EH (cell line): ENCODE results near the gene TMPRSS11B.
"Not testable (repeated sequence)": the region's sequence is repeated elsewhere in the genome, so short reads cannot be mapped to it uniquely, and the experiment has no call there.

Experiments
- DNase-seq: peaks from one replicate; pipeline ENCODE4 v3.0.0-alpha.2; 2015; ENCODE audit warnings: low read depth

Gene TMPRSS11B

DNA sequence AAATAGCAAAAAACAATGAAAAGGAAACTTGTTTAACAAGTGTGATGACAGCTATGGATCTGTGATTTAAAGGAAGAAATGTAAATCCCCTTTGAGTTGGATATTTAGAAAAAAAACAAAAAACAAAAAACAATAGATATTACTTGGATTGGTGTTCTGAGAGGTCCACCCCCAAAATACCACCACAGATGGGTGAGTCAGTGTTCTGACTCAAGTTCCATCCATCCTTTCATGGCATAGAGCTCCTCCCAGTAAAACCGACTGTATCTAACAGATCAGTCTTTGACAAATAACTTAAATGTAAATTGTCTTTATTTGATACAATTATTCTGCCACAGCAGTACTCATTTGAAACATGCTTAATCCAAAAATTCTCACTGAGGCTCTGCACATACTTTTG, 27.4 kb downstream of the TMPRSS11B start:
- DNase-seq: no peak

DNA sequence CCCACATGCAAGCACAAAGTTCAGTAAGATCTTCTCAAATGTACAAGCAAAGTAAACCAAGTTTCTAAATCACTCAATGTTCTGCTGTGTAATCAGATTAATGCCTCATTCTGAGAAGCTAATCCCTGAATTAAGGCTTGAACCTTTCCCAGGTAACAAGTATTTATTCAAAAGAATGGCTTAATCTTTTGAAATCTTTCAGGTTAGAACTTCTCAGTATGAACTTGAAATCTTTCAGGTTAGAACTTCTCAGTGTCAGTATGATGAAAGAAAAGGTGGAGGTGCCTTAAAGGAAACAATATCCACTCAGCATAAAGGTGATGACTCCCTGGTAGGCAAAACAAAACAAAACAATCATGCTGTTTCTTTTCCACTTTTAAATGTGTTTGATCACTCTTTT, 29.0 kb downstream of the TMPRSS11B start:
- no peak for DNase-seq

DNA sequence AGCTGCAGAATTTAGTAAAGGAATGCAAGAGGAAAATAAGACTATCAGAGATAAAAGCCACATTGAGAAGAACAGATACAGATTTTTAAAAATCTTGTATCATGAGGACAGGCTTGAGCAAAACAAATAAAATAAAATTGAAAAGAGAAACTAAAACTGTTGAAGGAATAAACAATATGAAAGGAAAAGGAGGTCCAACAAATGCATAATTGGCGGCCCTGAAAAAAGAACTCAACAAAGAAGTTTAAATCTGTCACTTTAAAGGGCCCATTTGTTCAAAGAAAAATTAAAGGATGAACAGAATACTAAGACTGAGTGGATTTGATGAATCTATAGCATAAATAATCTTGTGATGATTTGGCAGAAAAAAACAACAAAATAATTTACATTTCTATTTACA, 36.5 kb downstream of the TMPRSS11B start:
- no peak for DNase-seq

DNA sequence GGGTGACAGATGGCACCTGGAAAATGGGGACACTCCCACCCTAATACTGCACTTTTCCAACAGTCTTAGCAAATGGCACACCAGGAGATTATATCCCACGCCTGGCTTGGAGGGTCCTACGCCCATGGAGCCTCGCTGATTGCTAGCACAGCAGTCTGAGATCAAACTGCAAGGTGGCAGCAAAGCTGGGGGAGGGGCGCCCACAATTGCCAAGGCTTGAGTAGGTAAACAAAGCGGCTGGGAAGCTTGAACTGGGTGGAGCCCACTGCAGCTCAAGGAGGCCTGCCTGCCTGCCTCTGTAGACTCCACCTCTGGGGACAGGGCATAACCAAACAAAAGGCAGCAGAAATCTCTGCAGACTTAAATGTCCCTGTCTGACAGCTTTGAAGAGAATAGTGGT, 51.2 kb downstream of the TMPRSS11B start:
- DNase-seq: not testable (repeated sequence)

DNA sequence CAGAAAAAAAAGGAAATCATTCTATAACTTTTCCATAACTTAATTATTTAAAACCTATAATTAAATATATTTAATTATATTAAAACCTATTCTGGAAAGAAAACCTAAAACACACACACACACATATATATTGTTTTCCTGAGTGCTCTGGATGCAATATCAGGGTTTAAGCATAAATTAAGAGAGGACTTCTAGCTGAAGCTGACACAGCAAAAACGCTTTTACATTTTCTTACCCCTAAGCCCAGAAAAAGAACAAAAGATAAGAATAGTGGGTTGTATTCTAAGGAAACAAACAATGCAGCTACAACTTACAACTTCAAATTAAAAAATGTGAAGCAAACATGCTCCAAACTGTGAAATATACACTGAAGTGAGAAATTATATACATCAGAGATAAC, 52.3 kb downstream of the TMPRSS11B start:
- DNase-seq: no peak

DNA sequence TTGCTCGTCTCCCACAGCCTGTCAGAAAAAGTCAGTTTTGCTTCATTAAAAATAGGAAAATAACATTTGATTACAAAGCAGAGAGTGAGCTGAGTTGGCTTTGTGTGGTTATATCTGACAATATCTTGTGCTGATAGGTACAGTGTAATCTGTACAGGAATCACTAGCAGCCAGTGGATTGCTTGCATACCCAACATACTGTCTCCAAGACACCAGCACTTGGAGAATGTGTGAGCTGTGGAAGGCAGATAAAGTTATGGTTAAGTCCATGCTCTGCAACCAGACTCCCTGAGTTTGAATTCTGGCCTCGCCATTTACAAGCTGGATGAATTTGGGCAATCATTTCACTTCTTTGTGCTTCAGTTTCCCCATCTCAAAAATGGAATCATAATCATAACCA, 58.3 kb downstream of the TMPRSS11B start:
- DNase-seq: no peak

DNA sequence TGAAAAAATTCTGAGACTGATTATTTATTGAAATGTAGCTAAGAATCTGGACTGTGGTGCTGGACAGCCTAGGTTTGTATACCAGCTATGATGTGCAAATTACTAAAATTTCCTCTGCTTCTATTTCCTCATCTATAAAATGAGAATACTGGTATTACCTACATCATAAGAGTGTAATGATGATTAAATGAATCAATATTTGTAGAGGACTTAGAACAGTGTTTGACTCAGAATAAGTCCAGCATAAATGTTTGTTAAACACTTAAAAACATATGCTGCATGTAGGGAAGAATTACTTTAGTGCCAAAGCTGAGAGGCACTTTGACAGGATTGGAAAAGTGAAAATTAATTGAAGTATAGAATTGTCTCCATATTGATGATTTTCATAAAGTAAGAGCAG, 60.6 kb downstream of the TMPRSS11B start:
- no peak for DNase-seq

DNA sequence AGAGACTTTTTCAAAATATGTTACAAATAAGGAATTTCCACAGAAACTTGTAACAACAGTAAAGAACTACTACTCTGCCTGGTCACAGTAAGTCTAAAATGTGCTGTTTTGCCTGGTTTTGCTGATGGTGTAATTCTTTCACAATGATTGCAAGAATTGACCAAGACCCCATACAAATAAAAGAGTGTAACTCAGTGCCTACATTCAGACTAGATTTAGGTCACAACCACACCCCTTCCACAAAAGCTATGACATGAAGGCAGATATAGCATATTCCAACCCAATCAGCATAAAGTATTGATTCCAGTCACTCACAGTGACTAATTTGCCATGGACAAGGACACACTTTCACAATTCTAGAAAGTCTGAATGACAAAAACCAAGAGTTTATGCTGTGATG, 62.1 kb downstream of the TMPRSS11B start:
- no peak for DNase-seq

DNA sequence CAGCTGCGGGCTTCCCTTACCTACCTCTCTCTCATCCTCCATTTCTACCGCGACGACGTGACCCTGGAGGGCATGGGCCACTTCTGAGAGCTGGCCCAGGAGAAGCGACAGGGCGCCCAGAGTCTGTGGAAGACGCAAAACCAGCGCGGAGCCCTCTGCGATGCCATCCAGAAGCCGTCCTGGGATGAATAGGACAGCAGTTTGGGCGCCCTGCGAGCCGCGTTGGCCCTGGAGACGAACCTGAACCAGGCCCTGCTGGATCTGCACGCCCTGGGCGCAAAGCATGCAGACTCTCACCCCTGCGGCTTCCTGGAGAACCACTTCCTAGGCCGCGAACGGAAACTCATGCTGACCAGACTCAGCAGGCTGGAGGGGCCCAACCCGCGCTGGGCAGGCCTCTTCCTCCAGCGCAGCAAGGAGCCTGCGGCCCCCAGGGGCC, 63.1 kb downstream of the TMPRSS11B start:
- DNase-seq: no peak

DNA sequence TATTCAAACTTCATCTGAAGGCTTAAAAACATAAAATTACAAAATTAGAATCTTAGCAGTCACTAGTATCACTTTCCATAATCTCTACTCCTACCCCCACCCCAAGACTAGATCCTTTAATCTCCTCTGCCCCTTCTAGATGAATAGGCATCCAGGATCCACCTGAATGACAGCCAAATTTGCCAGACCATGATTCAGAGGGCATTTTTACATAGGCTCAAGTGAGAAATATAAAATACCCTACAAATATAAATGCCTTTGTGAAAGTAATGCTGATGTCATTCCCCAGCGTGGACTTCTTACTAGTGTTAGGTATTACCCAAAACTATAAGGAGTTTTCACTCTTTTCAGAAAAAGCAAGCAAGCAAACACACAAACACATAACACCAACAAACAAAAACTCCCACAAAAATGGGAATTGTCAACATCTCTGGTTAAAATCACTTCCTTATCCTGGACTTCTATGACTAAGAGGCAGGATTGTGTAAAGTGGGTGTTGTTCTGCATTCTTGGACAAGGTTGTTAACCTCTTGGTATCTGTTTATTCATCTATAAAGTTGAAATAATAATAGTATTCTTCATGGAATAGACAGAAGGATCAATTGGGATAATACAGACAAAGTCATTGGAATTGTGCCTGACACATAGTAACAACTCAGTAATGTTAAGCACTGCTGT, 64.5 kb downstream of the TMPRSS11B start:
- no peak for DNase-seq

DNA sequence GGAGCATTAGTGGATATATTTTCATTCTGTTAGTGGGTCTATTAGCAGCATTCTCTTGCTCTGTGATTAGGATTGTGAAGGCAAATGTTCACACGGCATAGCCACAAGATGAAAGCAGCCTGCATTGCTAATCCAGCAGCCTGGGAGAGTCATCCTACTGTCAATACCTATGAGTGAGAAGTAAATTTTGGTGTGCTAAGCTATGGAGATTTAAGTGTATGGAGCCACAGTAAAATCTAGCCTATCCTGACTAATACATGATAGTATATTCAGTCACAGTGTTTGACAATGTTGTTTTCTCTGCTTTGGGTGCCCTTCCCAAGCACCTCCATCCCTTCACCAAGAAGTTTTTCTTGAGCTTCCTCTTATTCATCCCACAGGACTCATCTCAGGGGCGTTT, 68.6 kb downstream of the TMPRSS11B start:
- no peak for DNase-seq
